HuH-7 (cell line): ENCODE measurements around the gene CELF2.
"Not testable (repeated sequence)": the region's sequence is repeated elsewhere in the genome, so short reads cannot be mapped to it uniquely, and the experiment has no call there.

Experiments
- DNase-seq: peaks from one replicate; pipeline ENCODE4 v3.0.0; 2011; ENCODE audit warnings: low spot score

CELF2 gene

DNA sequence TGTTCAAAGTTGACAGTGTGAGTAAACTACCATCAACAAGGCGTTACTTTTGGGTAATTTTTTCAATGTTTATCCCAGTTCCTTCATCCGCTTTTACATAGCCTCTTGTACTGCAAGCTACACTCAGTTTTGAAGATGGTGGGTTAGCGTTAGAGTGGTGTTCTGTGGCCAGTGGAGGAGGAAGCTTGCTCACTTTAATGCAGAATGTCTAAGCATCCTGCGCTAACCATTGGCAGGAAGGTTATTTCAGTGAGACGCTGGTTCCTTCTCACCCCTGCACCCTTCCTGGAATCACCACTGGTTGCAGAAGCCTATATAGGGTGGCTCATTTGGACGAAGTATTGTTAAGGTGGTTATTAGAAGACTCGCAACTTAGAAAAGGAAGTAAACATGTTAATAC is 159.1 kb downstream of the CELF2 start:
- DNase-seq = no peak

DNA sequence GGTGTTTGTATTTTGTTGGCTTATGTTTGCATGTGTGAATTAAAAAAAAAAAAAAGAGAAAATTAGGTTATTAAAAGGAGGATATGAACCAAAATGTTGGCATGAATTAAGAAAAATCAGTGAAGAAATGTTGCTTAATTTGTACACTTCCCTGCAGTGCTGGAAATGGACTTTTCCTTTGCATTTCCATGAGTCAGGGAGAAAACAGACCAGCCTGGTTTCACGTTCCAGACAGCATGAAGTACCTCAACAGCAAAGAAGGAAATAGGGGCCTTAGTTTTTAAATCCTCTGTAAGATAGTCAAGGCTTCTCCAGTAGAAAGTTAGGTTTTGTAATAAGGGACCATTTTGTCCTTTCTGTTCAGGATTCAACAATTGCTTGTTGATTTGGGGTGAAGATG is 159.7 kb downstream of the CELF2 start:
- DNase-seq = no peak

- no peak for DNase-seq
These were observed 160.3 kb downstream of the CELF2 start for GRCh38 chr10:11177926-11178471.

GRCh38 chr10:11178606-11179515 is 161.2 kb downstream of the CELF2 start:
- no peak for DNase-seq

DNA sequence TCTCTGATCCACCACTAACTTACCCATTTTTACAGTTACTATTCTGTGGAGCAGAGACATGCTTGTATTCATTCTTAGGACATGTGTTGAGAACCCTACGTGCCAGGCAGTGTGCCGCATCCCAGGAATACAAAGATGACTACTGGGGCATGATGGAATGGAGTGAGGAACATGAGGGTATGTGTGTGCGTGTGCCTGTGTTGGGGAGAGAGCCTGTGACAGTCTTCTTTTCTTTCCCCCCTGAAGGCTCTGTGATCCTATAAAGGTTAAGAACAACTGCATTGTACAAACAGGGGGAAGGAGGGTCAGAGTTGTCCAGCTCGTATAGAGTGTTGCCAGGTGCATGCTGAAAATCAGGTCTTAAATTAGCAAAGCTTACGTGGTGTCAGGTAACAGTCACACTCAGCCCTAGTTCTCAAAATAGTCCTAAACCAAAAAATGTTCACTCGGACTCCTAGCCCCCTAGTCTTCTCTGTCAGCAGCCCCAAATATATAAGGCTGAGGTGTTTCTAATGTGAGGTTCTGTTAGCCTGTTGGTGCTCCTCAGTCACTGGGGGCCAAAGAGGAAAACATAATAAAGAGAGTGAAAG is 161.9 kb downstream of the CELF2 start:
- DNase-seq = no peak

DNA sequence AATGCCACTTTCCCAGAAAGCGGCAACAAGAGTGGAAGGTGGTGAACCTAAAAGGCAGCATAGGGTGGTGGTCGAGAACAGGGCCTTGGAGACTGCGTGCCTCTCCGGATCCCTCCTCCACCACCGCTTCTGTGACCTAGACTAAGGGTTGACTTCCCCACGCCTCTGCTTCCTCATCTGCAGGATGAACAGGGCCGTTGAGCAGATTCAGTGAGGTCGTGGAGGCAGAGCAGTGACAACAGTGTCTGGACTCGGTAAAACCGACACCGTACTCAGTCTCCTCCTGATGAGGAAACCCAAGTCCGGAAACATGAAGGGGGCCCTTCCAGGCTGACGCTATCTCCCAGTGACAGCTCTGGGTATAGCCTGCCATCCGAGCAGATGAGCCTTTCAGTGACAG is 162.6 kb downstream of the CELF2 start:
- no peak for DNase-seq

DNA sequence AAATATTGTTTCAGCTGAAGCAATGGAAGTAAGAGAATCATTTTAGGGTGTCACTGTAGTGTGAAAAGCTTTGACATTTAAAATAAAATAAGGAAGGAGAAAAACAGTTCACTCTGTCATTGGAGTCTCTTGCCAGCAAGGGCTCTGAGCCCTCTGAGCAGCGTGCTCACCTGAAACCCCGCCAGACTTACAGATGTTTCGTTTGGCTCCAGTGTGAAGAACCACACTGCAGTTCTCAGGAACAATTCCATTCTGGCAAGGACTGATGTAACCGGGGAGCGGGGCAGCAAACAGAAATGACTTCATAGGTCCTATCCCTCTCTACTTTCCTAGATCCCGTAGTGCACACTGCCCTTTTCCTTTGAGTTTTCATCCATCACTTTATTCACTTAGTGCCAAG is 164.3 kb downstream of the CELF2 start:
- DNase-seq = no peak

- DNase-seq = no peak
These were observed 165.3 kb downstream of the CELF2 start for GRCh38 chr10:11183015-11183414.

GRCh38 chr10:11184093-11184492 is 166.4 kb downstream of the CELF2 start:
- DNase-seq = no peak

- DNase-seq = not testable (repeated sequence)
These were observed 167.5 kb downstream of the CELF2 start for GRCh38 chr10:11185128-11185665.

GRCh38 chr10:11186374-11186773 is 168.7 kb downstream of the CELF2 start:
- no peak for DNase-seq

DNA sequence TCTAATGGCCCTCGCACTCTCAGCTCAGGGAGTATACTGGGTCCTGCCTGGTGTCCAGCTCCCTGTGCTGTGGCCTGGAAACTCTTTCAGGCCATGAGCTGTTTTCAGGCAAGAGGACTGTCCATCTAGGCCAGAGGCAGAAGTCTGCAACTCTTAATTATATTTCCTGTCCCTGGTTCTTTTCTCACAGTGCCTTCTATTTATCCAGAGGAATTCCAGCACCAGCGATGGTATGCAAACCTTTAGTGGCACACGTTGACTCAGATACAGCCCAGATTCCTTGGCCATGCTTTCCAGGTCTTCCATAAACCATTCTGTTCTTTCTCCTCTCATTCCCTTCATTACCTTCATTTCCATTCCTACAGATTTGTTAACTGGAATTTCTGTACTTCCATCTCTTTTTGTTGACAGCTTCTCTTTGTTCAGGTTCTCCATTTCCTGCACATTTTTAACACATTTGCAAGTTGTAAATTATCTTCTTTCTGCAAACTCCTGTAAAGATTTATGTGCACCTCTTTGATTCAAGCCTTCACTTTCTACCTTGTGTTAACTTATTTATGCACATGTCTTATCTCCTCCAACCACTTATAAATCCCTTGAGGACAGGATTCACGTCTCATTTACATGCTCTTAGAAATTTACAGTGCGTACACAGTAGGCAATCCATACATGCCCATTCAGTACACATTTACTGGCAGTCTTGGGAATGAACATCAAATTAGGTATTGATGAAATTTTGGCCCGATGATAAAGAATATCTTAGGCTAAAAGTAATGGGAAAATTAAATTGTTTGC is 172.1 kb downstream of the CELF2 start:
- DNase-seq = no peak

- no peak for DNase-seq
These were observed 173.5 kb downstream of the CELF2 start for GRCh38 chr10:11191190-11191589.

- DNase-seq = no peak
These were observed 174.0 kb downstream of the CELF2 start for GRCh38 chr10:11191678-11192077.

DNA sequence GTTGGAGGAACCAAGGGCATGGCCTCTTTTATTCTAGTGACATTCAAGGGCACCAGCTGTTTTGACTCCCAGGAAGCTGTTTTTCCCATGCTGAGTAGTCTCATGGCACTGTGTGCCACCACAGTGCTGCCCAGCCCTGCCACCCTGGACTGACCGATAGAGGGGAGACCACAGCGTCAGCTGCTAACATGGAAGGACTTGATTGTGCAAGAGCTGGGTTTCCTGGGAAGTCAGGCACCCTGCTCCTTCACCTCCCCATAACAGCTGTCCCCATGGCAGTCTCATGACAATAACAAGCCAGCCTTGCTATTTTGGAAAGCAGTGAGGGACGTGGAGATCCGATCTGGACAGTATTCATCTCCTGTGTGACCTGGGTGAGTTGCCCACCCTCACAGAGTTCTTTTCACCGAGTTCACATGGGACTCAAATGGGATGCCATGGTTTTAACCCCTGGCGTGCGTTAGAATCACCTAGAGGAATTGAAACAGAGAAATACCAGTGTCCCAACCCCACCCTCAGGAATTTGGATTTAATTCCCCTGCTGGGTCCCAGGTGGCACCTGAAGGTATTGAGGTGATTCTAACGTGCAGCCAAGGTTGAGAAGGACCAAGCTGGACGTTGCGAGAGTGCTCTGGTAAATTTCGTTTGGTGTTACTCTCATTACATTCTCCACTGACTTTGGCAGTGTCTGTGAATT is 174.8 kb downstream of the CELF2 start:
- DNase-seq = no peak

DNA sequence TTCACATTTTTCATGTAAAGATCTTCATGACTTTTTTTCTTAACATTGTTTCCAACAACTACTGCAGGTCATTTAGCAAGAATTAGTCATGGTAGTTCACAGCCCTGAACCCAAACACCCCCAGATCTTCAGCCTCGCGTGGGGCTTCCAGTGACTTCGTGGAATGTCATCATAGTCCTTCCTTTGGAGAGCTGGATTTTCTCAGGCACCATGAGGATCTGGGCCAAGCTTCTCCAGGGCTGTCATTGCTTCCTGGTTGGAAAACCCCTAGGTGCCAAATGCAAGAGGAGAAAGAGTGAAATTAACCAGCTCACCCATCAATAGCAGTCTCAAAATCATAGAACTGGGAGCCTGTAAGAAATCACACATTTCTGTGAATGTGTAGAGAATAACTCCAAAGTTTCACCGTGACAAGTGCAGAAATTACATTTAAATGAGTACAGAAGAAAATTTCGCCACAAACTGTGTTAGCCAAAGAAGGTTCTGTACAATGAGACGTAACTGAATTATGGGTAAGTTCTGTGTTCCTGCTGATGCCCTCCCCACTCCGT is 175.4 kb downstream of the CELF2 start:
- DNase-seq = no peak

DNA sequence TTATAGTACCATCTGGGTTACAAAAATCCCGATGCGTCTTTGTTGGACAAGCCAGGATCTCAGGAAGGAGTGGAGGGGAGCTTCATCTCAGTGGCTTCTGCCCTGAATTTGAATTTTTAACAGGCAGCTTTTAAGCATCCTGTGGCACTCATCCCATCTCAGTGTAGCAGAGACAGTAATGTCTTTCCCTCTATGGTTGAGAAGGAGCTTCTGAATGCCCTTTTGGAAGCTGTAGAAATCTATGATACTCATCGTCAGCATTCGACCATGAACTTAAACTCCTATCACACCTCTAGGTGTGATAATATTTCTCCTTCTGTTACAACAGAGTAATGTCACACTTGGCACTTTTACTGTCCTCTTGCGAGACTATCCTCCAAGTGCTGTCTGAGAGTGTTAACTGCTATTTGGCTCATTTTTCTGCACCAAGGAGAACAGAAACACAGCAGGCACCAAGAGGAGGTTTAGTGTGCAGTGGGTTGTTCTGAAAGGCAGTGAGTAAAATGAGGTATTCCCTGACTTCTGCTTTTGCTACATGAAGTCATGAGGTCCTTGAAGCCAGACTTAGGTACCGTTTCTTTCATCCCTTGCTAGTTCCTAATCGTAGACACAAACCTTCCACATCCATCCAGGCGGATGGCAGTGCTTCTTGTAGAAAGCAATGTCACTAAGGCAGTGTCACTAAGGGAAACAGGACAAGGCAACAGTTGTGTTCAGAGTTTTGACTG is 177.4 kb downstream of the CELF2 start:
- no peak for DNase-seq

DNA sequence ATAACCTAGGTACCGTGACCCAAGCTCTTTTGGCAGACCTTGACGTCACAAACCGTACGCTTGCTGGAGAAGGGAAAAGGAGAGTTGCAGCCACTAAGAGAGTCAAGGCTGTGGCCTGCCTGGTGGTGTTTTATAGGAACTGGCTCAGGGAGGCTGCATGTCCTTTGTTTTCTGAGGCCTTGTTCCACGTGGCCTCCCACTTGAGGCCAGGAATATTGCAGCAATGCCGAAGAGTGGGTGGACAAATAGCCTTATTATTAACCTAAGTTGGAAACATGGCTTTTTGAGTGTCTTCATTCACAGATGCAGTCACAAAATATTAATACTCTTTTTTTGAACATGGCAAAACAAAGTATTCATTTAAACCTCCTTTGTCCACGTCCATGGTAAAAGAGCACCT is 178.0 kb downstream of the CELF2 start:
- DNase-seq = no peak

- DNase-seq = no peak
These were observed 179.6 kb downstream of the CELF2 start for GRCh38 chr10:11197266-11197712.

- DNase-seq = no peak
These were observed 180.2 kb downstream of the CELF2 start for GRCh38 chr10:11197878-11198277.

DNA sequence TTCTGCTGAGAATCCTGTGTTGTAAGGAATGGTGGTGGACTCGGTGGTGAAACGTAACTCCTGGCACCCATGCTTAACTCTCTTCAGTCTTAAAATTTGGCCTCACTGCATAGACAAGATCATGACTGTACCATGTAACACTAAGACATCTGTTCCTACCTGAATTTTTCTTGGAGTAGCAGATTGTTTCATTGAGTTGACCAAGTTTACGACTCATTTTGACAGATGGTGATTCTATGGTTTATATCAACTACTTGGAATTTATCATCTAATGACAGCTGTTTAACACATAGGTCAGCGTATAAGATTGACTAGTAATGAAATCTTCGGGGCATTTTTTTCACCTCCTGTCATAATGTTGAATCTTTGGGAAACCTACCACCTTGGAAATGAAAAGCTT is 184.2 kb downstream of the CELF2 start:
- no peak for DNase-seq
